GM12864 (cell line): ENCODE measurements around the gene DGKI.
A peak's percentile ranks its signal among the peaks of the same experiment; 100 is the strongest.

ENCODE experiments used
- DNase-seq: peaks from one replicate; pipeline ENCODE4 v3.0.0-alpha.2; 2011; ENCODE audit warnings: low read depth
- H3K4me3 ChIP-seq: 2 replicates; pipeline ENCODE4 v1.5.1; 2011; ENCODE audit warnings: mild to moderate bottlenecking, low read depth, low read length, control low read depth
- CTCF ChIP-seq: IDR thresholded peaks from 2 replicates; pipeline ENCODE4 v1.5.1; 2011; ENCODE audit warnings: low read depth, mild to moderate bottlenecking, moderate library complexity, low read length, control low read depth, inconsistent platforms; ENCODE audit errors: missing control alignments

The DGKI gene

GRCh38 chr7:137592232-137592896, 254.4 kb downstream of the DGKI start:
- peak; percentile 58 for TF ChIP-seq CTCF
- H3K4me3 ChIP-seq = no peak overlapping the region
- DNase-seq = no peak

GRCh38 chr7:137591421-137591837, 255.3 kb downstream of the DGKI start:
- no peak overlapping the region for H3K4me3 ChIP-seq
- no peak for TF ChIP-seq CTCF
- DNase-seq = no peak

GRCh38 chr7:137590756-137591305, 255.9 kb downstream of the DGKI start:
- TF ChIP-seq CTCF = no peak
- DNase-seq = no peak

GRCh38 chr7:137590071-137590755, 256.6 kb downstream of the DGKI start:
- no peak overlapping the region for H3K4me3 ChIP-seq
- no peak for TF ChIP-seq CTCF

More at GRCh38 chr7:137590756-137591305, 255.9 kb downstream of the DGKI start:
- no peak overlapping the region for H3K4me3 ChIP-seq

GRCh38 chr7:137587326-137587725, 259.4 kb downstream of the DGKI start:
- H3K4me3 ChIP-seq = no peak overlapping the region
- no peak for TF ChIP-seq CTCF
- DNase-seq = no peak

More at GRCh38 chr7:137590071-137590755, 256.6 kb downstream of the DGKI start:
- no peak for DNase-seq

GRCh38 chr7:137585591-137585990, 261.2 kb downstream of the DGKI start:
- no peak for TF ChIP-seq CTCF
- no peak for DNase-seq
- H3K4me3 ChIP-seq = no peak overlapping the region
